ENCODE data around the gene VPS45.
"Not testable (repeated sequence)": the region's sequence is repeated elsewhere in the genome, so short reads cannot be mapped to it uniquely, and the experiment has no call there.

The VPS45 gene

DNA sequence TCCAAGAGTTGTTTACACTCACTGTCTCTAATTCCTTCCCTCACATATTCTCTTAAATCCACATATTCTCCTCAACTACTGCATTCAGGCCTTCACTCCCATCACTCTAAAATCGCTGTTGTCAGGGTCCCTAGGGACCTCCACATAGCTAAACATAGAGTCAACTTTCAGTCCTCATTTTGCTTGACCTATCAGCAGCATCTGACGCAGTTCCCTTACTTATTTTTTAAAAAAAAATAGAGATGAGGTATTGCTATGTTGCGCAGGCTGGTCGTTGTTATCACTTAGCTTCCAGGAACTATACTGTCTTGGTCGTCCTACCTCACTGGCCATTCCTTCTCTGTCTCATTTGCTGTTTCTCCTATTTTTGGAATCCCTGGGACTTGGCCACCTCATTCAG, 70.5 kb downstream of the VPS45 start:
- DNase-seq = no peak

DNA sequence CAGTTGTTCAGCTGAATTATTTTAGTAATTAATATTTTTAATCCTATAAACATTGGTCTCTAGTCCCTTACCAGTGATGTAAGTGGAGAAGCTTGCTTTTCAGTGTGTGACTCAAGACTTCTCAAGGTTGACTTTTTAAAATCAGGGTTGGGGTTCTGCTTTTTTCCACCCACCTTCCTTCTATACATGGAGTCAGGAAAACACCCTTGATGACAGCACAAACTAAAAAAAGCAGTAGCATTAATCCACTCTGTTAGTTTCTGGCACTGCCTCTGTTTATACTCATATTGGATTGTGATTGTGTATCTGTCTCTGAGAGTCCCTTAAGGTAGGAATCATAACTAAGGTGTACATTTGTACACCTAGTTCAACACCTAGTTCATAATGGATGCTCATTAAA, 73.9 kb downstream of the VPS45 start:
- DNase-seq = no peak

- no peak for DNase-seq
Measured at GRCh38 chr1:150142083-150142482, 74.5 kb downstream of the VPS45 start.

- DNase-seq = no peak
Measured at GRCh38 chr1:150144606-150145005, 77.0 kb downstream of the VPS45 start.

DNA sequence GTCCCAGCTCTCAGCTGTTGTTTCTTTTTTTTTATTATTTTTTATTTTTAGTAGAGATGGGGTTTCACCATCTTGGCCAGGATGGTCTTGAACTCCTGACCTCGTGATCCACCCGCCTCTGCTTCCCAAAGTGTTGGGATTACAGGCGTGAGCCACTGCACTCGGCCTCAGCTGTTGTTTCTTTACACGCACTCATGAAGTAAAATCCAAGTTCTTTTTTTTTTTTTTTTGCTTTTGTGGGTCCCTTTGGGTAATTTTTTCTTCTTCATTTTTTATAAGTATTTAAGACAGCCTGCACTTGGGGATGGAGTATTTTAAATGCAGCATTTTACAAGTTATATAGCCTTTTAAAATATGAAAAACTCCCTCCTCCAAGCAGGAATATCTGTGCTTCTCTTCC, 78.4 kb downstream of the VPS45 start:
- not testable (repeated sequence) for DNase-seq

- no peak for DNase-seq
Measured at GRCh38 chr1:150146849-150147542, 79.4 kb downstream of the VPS45 start.

- DNase-seq = no peak
Measured at GRCh38 chr1:150148837-150149270, 81.3 kb downstream of the VPS45 start.

- DNase-seq = no peak
Measured at GRCh38 chr1:150149271-150150132, 81.9 kb downstream of the VPS45 start, which contains the start of gene PLEKHO1. Gene PLEKHO1 (plus strand): TSS chr1:150149916. CDS start chr1:150150258, 342 bp downstream.

GRCh38 chr1:150150133-150151021, 82.8 kb downstream of the VPS45 start:
- DNase-seq = no peak

DNA sequence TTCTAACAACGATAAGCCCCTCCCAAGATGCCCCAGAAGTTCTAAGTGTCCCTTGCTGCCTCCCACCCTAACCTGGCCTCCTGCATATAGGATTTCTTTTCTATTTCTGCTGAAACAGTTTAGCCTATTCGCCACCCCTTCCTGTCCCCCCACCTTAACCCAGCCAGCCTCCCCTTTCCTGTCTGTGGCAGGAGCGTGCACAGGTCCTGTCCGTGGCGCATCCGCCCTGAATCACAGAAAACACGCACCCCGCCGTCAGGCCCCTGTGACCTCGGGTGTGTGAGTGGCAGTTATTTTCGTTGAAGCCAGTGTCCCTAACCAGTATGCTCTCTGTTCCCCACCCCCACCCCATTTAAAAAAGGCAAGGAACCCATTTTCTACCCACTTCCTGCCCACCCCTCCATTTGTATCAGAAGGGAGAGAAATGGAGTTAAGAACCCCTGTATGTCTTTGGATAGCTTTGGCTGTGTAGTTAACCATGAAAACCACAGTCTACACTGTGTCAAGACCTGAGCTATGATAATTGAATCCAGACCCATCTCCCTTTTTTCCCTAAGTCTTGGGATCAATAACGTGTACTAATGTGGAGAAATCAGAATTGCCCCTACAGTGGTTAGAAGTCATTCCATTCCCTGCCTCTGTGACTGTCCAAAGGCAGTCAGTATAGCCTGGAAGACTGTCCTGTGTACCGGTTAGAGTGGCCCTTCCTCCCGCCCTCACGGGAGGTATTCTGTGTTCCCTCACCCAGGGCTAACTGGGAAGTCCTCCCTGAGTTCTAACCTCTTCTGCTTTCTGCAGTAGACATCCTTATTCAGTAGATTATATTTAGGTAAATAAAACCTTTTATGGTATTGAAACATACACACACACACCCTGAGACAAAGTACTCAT, 84.0 kb downstream of the VPS45 start:
- no peak for DNase-seq

- DNase-seq = no peak
Measured at GRCh38 chr1:150152182-150152536, 84.6 kb downstream of the VPS45 start.

DNA sequence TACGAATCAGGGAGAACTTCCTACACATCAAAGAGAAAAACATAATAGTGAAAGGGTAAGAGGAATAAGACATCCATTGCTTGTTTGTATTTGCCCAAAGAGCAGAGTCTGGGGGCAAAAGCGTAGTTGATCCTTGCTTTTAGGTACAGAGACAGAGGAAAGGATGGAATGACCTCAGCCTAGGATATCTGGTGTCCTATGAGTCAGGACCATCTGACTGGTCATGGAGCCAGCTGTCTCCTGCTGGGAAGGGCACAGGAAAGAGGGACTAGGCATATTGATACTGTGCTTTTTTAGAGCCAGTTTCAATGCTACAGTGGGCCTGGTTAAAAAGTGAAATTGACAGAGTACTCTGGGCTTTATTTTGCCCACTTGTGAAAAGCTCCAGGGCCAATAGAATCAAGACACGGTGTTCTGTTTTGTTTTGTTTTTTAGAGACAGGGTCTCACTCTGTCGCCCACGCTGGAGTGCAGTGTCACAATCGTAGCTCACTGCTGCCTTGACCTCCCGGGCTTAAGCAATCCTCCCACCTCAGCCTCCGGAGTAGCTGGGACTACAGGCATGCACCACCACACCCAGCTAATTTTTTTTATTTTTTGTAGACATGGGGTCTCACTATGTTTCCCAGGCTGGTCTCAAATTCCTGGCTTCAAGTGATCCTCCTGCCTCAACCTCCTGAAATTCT, 85.3 kb downstream of the VPS45 start:
- no peak for DNase-seq

GRCh38 chr1:150154143-150154542, 86.6 kb downstream of the VPS45 start:
- DNase-seq = no peak

GRCh38 chr1:150155413-150156071, 88.0 kb downstream of the VPS45 start:
- no peak for DNase-seq

DNA sequence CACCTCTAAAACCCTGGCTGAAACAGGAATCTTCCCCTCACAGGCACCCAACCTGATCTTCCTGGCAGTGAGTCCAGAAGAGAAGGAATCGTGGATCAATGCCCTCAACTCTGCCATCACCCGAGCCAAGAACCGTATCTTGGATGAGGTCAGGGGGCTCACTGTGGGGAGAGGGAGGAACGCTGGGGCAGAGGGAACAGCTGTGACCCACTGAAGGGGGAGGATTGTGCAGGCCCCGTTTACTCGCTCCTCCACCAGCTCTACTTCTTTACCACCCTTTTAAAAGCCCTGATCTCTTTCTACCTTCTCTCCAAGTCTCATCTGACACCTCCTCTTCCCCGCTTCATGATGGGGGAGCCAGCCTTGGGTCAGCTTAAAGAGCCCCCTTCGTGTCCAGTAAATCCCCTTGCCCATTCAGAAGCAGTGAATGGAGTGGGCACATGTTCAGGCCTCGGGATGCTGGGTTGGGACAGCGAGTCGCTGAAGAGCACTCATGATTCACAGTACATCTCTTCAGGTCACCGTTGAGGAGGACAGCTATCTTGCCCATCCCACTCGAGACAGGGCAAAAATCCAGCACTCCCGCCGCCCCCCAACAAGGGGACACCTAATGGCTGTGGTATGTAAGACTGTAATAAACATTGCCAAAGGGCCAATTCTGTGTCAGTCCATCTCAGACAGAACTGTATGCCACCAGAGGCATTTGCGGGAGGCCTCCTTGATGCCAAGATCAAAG, 89.5 kb downstream of the VPS45 start:
- no peak for DNase-seq

GRCh38 chr1:150159550-150159949, 92.0 kb downstream of the VPS45 start:
- DNase-seq = no peak

GRCh38 chr1:150160964-150161621, 93.5 kb downstream of the VPS45 start:
- DNase-seq = no peak

DNA sequence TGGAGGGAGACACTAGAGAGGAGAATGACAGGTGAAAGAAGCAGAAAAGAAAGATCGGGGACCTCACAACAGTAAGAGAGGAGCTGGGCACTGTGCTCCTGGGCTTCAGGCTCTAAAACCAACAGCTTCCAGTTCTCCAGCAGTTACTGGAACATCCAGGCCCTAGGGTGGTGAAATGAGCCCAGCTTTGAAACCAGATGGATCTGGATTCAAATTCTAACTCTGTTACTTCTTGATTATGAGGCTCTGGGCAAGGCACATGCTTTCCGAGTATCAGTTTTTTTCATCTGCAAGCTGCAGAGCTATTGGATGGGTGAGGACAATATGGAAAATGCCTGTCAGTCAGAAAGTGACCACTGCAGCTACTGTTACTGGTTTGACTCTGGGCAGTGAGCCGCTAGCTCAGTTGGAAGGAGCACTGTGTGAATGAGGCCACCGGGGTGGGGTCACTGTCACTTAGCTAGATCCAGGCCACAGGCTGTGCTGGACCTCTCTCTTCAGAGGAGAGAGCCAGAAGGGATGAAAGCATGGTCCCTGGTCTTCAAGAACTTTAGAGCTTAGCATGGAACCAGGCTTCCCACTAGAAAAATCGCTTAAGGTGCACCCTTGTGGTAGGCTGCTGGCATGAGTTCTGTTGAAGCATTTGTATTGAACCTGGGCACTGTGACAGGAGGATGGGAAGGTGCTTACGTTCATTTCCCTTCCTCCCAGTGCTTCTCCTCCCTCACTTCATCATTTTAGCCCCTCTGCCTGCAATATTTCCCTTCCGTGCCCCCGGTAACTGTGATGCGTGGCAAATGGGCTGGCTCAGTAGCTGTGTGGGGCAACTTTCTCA, 94.4 kb downstream of the VPS45 start:
- DNase-seq = no peak

DNA sequence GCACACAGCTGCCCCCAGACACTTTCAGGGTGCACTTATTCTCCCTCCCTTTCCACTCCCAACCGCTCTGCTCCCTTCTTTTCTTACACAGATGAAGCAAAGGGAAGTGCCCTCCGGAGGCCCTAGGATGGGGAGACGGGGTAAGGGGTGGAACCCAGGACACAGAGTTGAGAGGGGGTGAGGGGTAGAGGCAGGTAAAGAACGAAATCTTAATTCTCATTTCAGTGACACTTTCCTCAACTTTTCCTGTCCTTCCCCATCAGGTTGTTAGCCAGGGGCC, 94.9 kb downstream of the VPS45 start:
- DNase-seq = no peak

All from NCI-H1436 treated with DMSO at 0.1 percent for 48 hours (cell line).